Lower lobe of right lung (tissue), 2 donors: ENCODE measurements around the gene TBL1X. TPM values are rescaled to one million over a fixed set of nuclear protein-coding genes. Genes with fewer than 3 reads are reported as not detected.

ENCODE experiments used
- ATAC-seq, 2 donors: fragments of 200-7000 bp; cut with Tn5 transposase; one replicate each; pipeline ENCODE4 v1.9.1; 2020 to 2022; ENCODE audit warnings: mild to moderate bottlenecking in 2 of 2, moderate library complexity in 2 of 2
- DNase-seq: peaks from one replicate; pipeline ENCODE4 v3.0.0-alpha.2; 2020
- H3K27ac ChIP-seq: fragments of 200-600 bp; one replicate; pipeline ENCODE4 v1.8.0; 2022
- H3K27me3 ChIP-seq: fragments of 200-600 bp; one replicate; pipeline ENCODE4 v1.8.0; 2022; ENCODE audit warnings: low read depth
- H3K36me3 ChIP-seq: fragments of 200-600 bp; one replicate; pipeline ENCODE4 v1.8.0; 2022; ENCODE audit warnings: mild to moderate bottlenecking
- H3K4me1 ChIP-seq: fragments of 200-600 bp; one replicate; pipeline ENCODE4 v1.8.0; 2022
- H3K4me3 ChIP-seq: fragments of 200-600 bp; one replicate; pipeline ENCODE4 v1.8.0; 2022; ENCODE audit warnings: mild to moderate bottlenecking
- H3K9me3 ChIP-seq: fragments of 200-600 bp; one replicate; pipeline ENCODE4 v1.8.0; 2022
- CTCF ChIP-seq: fragments of 200-600 bp; IDR thresholded peaks from one replicate; pipeline ENCODE4 v1.8.0; 2022; ENCODE audit warnings: antibody characterized with exemption, mild to moderate bottlenecking
- intact Hi-C: fragments of 100-400 bp; cut with DNase I; formaldehyde crosslinking; loops from one replicate; pipeline ENCODE4 v1.11.0; 2022
- total RNA-seq: library from RNA; stranded (reverse); fragmentation: NEBNext Ultra II Directional; extraction: Animal tissue kit (Norgen Biotek cat#: 25700); gene quantifications from one replicate; pipeline ENCODE4 v1.2.1, GENCODE V29; 2021
- donor health status: DM: no; HTN: yes; CAD: no; lungs with severe emphysema.

TBL1X gene
- total RNA-seq, 1 donor from 2014 or later = 21.4 TPM

- Histone ChIP-seq H3K36me3 (no peaks in the 10 kb centered on the region), H3K4me3 (no peak overlapping the region), H3K4me1 (no peaks in the 10 kb centered on the region), H3K27me3 (no peaks in the 10 kb centered on the region), H3K9me3 (no peaks in the 10 kb centered on the region), H3K27ac (no peak overlapping the region)
- no peak for TF ChIP-seq CTCF
- intact Hi-C loops = no loop called here
- DNase-seq = no peak
- ATAC-seq = no peak
Observed at GRCh38 chrX:9676738-9677097, 211.9 kb downstream of the TBL1X start.

GRCh38 chrX:9677098-9677739 is 212.4 kb downstream of the TBL1X start:
- no peak for TF ChIP-seq CTCF
- intact Hi-C loops = no loop called here
- DNase-seq (no peak), ATAC-seq (peak; percentile 27 to 39)
- Histone ChIP-seq H3K36me3 (no peaks in the 10 kb centered on the region), H3K4me1 (no peaks in the 10 kb centered on the region), H3K27ac (no peak overlapping the region), H3K4me3 (peak overlapping the region; percentile 6), H3K27me3 (no peaks in the 10 kb centered on the region), H3K9me3 (no peaks in the 10 kb centered on the region)

- Histone ChIP-seq H3K9me3 (no peaks in the 10 kb centered on the region), H3K36me3 (no peaks in the 10 kb centered on the region), H3K4me1 (no peaks in the 10 kb centered on the region), H3K27ac (no peak overlapping the region), H3K27me3 (no peaks in the 10 kb centered on the region), H3K4me3 (no peak overlapping the region)
- no peak for ATAC-seq
- no peak for TF ChIP-seq CTCF
- DNase-seq = no peak
- intact Hi-C loops = no loop called here
Observed at GRCh38 chrX:9678215-9678965, 213.5 kb downstream of the TBL1X start.

GRCh38 chrX:9681011-9681410 is 216.2 kb downstream of the TBL1X start:
- ATAC-seq (no peak), DNase-seq (no peak)
- H3K27me3 ChIP-seq = no peaks in the 10 kb centered on the region
- TF ChIP-seq CTCF = no peak
- H3K4me1 ChIP-seq = no peaks in the 10 kb centered on the region
- intact Hi-C loops = no loop called here
- H3K4me3 ChIP-seq = no peak overlapping the region
- H3K27ac ChIP-seq = no peak overlapping the region
- H3K9me3 ChIP-seq = no peaks in the 10 kb centered on the region
- no peaks in the 10 kb centered on the region for H3K36me3 ChIP-seq

- H3K27me3 ChIP-seq = no peaks in the 10 kb centered on the region
- DNase-seq (no peak), ATAC-seq (no peak)
- intact Hi-C loops = no loop called here
- no peaks in the 10 kb centered on the region for H3K36me3 ChIP-seq
- no peaks in the 10 kb centered on the region for H3K4me1 ChIP-seq
- no peak overlapping the region for H3K27ac ChIP-seq
- no peaks in the 10 kb centered on the region for H3K9me3 ChIP-seq
- no peak overlapping the region for H3K4me3 ChIP-seq
- TF ChIP-seq CTCF = no peak
Observed at GRCh38 chrX:9681422-9681821, 216.6 kb downstream of the TBL1X start.
